Fibroblast of lung (primary cell): Measurements from ENCODE around the gene AJUBA. TPM values are rescaled to one million over a fixed set of nuclear protein-coding genes. Genes with fewer than 3 reads are reported as not detected.

Experiments
- DNase-seq, 2 donors: peaks; one replicate each; pipeline versions ENCODE4 v3.0.0 to v3.0.0-alpha.2; 2010; ENCODE audit warnings: low read depth in 2 of 2
- H2AFZ ChIP-seq: 2 replicates; pipeline ENCODE4 v1.5.1; 2012; ENCODE audit warnings: low read length, control low read depth, inconsistent platforms
- H3K27ac ChIP-seq: 2 replicates; pipeline ENCODE4 v1.5.1; 2011; ENCODE audit warnings: low read length, control low read depth; ENCODE audit not compliant: insufficient read depth
- H3K27me3 ChIP-seq: 2 replicates; pipeline ENCODE4 v1.5.1; 2011; ENCODE audit warnings: mild to moderate bottlenecking, low read length; ENCODE audit not compliant: control insufficient read depth, insufficient read depth
- H3K36me3 ChIP-seq: 2 replicates; pipeline ENCODE4 v1.5.1; 2011; ENCODE audit warnings: low read length; ENCODE audit not compliant: control insufficient read depth, insufficient read depth
- H3K4me1 ChIP-seq: 2 replicates; pipeline ENCODE4 v1.5.1; 2011; ENCODE audit warnings: low read length; ENCODE audit not compliant: control insufficient read depth, insufficient read depth; ENCODE audit errors: extremely low read depth
- H3K4me2 ChIP-seq: 2 replicates; pipeline ENCODE4 v1.5.1; 2011; ENCODE audit warnings: low read length, control low read depth; ENCODE audit not compliant: insufficient read depth; ENCODE audit errors: extremely low read depth
- H3K4me3 ChIP-seq, 4 experiments: fragments of 200-600 bp in 1 of 4; sonication (generic) in 1 of 4; replicated peaks in 1 of 4; 2 replicates each; pipeline ENCODE4 v1.5.1; 2011 to 2016; ENCODE audit warnings: low read length in 4 of 4, low read depth in 3 of 4, mild to moderate bottlenecking in 3 of 4, control low read depth in 2 of 4, inconsistent platforms in 1 of 4, mixed read lengths in 1 of 4; ENCODE audit not compliant: insufficient read depth in 1 of 4; ENCODE audit errors: control extremely low read depth in 1 of 4
- H3K79me2 ChIP-seq: 2 replicates; pipeline ENCODE4 v1.5.1; 2012; ENCODE audit warnings: mild to moderate bottlenecking, low read length, inconsistent platforms; ENCODE audit not compliant: control insufficient read depth, insufficient read depth
- H3K9ac ChIP-seq: 2 replicates; pipeline ENCODE4 v1.5.1; 2011; ENCODE audit warnings: mild to moderate bottlenecking, low read length, control low read depth; ENCODE audit not compliant: insufficient read depth
- H3K9me3 ChIP-seq: 2 replicates; pipeline ENCODE4 v1.5.1; 2012; ENCODE audit warnings: low read depth, low read length; ENCODE audit not compliant: control insufficient read depth, insufficient read depth
- H4K20me1 ChIP-seq: 2 replicates; pipeline ENCODE4 v1.5.1; 2011; ENCODE audit warnings: low read length; ENCODE audit not compliant: control insufficient read depth, insufficient read depth; ENCODE audit errors: extremely low read depth
- EZH2 ChIP-seq: IDR thresholded peaks from 2 replicates; pipeline ENCODE4 v1.5.1; 2012; ENCODE audit warnings: low read length, control low read depth, mild to moderate bottlenecking; ENCODE audit errors: missing control alignments
- polyA plus RNA-seq, 2 donors: library from polyadenylated mRNA; depleted of rRNA in 1 of 2; stranded (reverse) in 1 of 2; unstranded in 1 of 2; fragments of >200 nt; gene quantifications; 2 replicates each; pipeline ENCODE4 v1.2.1, GENCODE V29; 2011 to 2012; ENCODE audit warnings: missing spikeins in 1 of 2
- total RNA-seq: library from RNA; depleted of rRNA; stranded (reverse); fragments of >200 nt; gene quantifications from 2 replicates; pipeline ENCODE4 v1.2.1, GENCODE V29; 2014
- TF ChIP-seq, protein P1 (sequence below), 2 donors: IDR thresholded peaks in 1 of 2; conservative IDR thresholded peaks in 1 of 2; 1 replicate in 1 of 2; 2 replicates in 1 of 2; pipeline ENCODE4 v1.5.1; 2011 to 2012; ENCODE audit warnings: low read length in 2 of 2, control low read depth in 1 of 2, inconsistent platforms in 1 of 2, low read depth in 1 of 2, mild to moderate bottlenecking in 1 of 2

AJUBA gene
- total and polyA plus RNA-seq, 2 donors (not counting 1 experiment from before 2014, with no cell fraction given), result 41.3 to 84.9 TPM

DNA sequence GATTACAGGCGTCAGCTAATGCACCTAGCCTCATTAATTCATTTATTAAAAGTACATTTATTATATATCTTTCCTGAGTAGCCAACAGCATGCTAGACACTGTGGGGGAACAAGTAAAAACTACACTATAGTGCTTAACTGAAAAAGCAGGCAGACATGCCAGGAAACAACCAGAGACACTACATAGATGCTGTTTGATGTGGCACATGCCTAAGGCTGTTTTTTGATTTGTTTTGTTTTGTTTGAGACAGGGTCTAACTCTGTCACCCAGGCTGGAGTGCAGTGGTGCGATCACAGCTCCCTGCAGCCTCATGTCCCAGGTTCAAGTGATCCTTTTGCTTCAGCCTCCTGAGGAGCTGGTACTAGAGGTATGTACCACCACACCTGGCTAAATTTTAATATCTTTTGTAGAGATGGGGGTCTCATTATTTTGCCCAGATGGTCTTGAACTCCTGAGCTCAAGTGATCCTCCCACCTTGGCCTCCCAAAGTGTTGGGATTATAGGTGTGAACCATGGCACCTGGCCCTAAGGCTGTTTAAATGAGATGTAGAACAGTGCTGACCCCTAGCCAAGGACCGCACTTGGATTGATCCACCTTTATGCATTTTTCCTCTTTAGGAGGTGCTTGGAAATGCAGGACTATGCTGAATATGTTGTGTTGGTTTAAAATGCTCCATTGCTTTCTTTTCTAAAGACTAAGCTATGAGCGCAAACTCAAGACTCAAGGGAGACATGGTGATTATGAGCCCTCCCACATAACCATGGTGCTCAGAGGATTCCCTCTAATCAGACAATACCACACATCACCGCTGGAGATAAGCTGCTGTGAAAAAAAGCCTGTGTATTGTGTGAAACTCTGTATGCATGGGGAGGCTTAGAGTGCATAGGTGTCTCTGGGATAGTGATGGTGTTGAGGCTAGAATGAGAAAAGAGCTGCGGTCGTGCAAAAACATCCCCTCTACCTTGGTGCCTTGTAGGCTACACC lies 38.1 kb upstream of the AJUBA start:
- H4K20me1 ChIP-seq, result no peaks in the 10 kb centered on the region
- no peak for DNase-seq
- TF ChIP-seq EZH2, result no peak
- TF ChIP-seq, protein P1, sequence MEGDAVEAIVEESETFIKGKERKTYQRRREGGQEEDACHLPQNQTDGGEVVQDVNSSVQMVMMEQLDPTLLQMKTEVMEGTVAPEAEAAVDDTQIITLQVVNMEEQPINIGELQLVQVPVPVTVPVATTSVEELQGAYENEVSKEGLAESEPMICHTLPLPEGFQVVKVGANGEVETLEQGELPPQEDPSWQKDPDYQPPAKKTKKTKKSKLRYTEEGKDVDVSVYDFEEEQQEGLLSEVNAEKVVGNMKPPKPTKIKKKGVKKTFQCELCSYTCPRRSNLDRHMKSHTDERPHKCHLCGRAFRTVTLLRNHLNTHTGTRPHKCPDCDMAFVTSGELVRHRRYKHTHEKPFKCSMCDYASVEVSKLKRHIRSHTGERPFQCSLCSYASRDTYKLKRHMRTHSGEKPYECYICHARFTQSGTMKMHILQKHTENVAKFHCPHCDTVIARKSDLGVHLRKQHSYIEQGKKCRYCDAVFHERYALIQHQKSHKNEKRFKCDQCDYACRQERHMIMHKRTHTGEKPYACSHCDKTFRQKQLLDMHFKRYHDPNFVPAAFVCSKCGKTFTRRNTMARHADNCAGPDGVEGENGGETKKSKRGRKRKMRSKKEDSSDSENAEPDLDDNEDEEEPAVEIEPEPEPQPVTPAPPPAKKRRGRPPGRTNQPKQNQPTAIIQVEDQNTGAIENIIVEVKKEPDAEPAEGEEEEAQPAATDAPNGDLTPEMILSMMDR (conservative IDR thresholded peaks at IDR 0.05 in 1 of 2, IDR thresholded peaks at IDR 0.05 in 1 of 2; ENCODE audit: low read depth in 1 of 2, low read length in 2 of 2), result no peak
- H3K4me2 ChIP-seq, result no peak overlapping the region
- no peak overlapping the region for H3K27ac ChIP-seq
- no peak overlapping the region for H2AFZ ChIP-seq
- H3K4me3 ChIP-seq, result no peak overlapping the region
- H3K79me2 ChIP-seq, result no peaks in the 10 kb centered on the region
- no peaks in the 10 kb centered on the region for H3K9me3 ChIP-seq
- H3K27me3 ChIP-seq, result no peaks in the 10 kb centered on the region
- H3K4me1 ChIP-seq, result no peaks in the 10 kb centered on the region
- H3K9ac ChIP-seq, result no peak overlapping the region
- no peaks in the 10 kb centered on the region for H3K36me3 ChIP-seq

DNA sequence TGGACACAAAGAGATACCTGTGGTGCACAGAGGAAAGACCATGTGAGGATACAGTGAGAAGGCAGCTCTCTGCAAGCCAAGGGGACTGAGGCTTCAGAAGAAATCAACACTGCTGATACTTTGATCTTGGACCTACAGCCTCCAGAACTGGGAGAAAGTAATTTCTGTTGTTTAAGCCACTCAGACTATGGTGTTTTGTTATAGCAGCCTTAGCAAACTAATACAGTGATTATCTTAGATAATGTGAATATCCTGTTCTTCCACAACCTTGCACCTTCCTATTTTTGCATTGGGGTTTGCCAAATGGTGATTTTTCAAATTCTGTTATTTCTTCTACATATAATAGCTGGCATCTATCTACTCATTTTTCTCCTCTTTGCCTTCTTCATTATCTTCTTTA lies 35.8 kb upstream of the AJUBA start:
- H3K79me2 ChIP-seq, result no peaks in the 10 kb centered on the region
- TF ChIP-seq, protein P1 (conservative IDR thresholded peaks at IDR 0.05 in 1 of 2, IDR thresholded peaks at IDR 0.05 in 1 of 2; ENCODE audit: low read depth in 1 of 2, low read length in 2 of 2), result no peak
- TF ChIP-seq EZH2, result no peak
- no peaks in the 10 kb centered on the region for H3K36me3 ChIP-seq
- no peaks in the 10 kb centered on the region for H3K27me3 ChIP-seq
- no peak for DNase-seq
- no peaks in the 10 kb centered on the region for H3K4me1 ChIP-seq
- no peak overlapping the region for H3K4me2 ChIP-seq
- H4K20me1 ChIP-seq, result no peaks in the 10 kb centered on the region
- H3K27ac ChIP-seq, result no peak overlapping the region
- no peak overlapping the region for H3K4me3 ChIP-seq
- H3K9ac ChIP-seq, result no peak overlapping the region
- no peak overlapping the region for H2AFZ ChIP-seq
- no peaks in the 10 kb centered on the region for H3K9me3 ChIP-seq

DNA sequence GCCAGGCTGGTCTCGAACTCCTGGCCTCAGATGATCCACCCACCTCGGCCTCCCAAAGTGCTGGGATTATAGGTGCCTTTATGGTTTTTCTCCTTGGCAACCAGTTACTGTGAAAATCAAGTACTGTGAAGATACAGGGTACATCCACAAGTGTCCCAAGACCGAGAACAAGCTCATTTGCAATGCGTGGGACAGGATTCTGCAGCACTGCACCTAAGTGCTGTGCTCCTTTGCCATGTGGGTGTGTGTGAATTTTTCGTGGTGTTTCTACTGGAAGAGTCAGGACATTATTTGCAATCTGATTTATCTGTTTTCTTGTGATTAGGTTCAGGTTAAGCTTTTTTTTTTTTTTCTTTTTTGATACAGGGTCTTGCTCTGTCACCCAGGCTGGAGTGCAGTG lies 34.7 kb upstream of the AJUBA start:
- no peaks in the 10 kb centered on the region for H3K27me3 ChIP-seq
- TF ChIP-seq, protein P1 (conservative IDR thresholded peaks at IDR 0.05 in 1 of 2, IDR thresholded peaks at IDR 0.05 in 1 of 2; ENCODE audit: low read depth in 1 of 2, low read length in 2 of 2), result no peak
- TF ChIP-seq EZH2, result no peak

More for the DNA sequence above, 34.7 kb upstream of the AJUBA start:
- Histone ChIP-seq H3K4me1 (no peaks in the 10 kb centered on the region), H3K9me3 (no peaks in the 10 kb centered on the region), H2AFZ (no peak overlapping the region), H3K9ac (no peak overlapping the region), H4K20me1 (no peaks in the 10 kb centered on the region), H3K4me3 (no peak overlapping the region), H3K79me2 (no peaks in the 10 kb centered on the region), H3K27ac (no peak overlapping the region), H3K36me3 (no peaks in the 10 kb centered on the region), H3K4me2 (no peak overlapping the region)
- DNase-seq, result no peak
